HEK293 (cell line): Measurements from ENCODE around the gene MYCN.

Experiments
- CTCF ChIA-PET: fragments of 350-600 bp; formaldehyde crosslinking; extraction: SDS; loops from one replicate; lab custom pipeline; 2021; ENCODE audit warnings: antibody characterized with exemption; lab: Yijun Ruan, JAX
- POLR2A ChIA-PET: fragments of 300-600 bp; formaldehyde crosslinking; extraction: SDS; loops from one replicate; lab custom pipeline; 2020; ENCODE audit warnings: antibody characterized with exemption, inconsistent platforms; lab: Yijun Ruan, JAX
- H3K27ac ChIP-seq: fragments of 200-500 bp; sonication (Bioruptor generic); 2 replicates; pipeline ENCODE4 v1.5.1; 2014; ENCODE audit warnings: low read depth, low read length, control low read depth, inconsistent platforms; ENCODE audit errors: extremely low read depth
- H3K36me3 ChIP-seq, 2 experiments: fragments of 200-500 bp in 1 of 2; sonication (Bioruptor generic) in 1 of 2; 1 replicate in 1 of 2; 2 replicates in 1 of 2; pipeline ENCODE4 v1.5.1; 2014 to 2017; ENCODE audit warnings: inconsistent platforms in 2 of 2, low read length in 2 of 2; ENCODE audit not compliant: control insufficient read depth in 2 of 2, insufficient read depth in 1 of 2
- H3K4me1 ChIP-seq: fragments of 200-500 bp; sonication (Bioruptor generic); 2 replicates; pipeline ENCODE4 v1.5.1; 2014; ENCODE audit warnings: mild to moderate bottlenecking, low read length, inconsistent platforms; ENCODE audit not compliant: control insufficient read depth, insufficient read depth
- H3K4me3 ChIP-seq: 2 replicates; pipeline ENCODE4 v1.5.1; 2011; ENCODE audit warnings: low read depth, mild to moderate bottlenecking, control low read depth, low read length, moderate library complexity
- H3K9me3 ChIP-seq: fragments of 200-500 bp; sonication (Bioruptor generic); 2 replicates; pipeline ENCODE4 v1.5.1; 2014; ENCODE audit warnings: low read depth, low read length, inconsistent platforms; ENCODE audit not compliant: control insufficient read depth, insufficient read depth
- GFI1B ChIP-seq: fragments of 450-650 bp; formaldehyde crosslinking; IDR thresholded peaks from 2 replicates; pipeline ENCODE4 v1.5.1; 2016; ENCODE audit warnings: missing biosample characterization, missing genetic modification characterization
- GLI4 ChIP-seq: fragments of 450-650 bp; formaldehyde crosslinking; IDR thresholded peaks from 2 replicates; pipeline ENCODE4 v1.5.1; 2016; ENCODE audit warnings: missing biosample characterization, missing genetic modification characterization
- GLIS2 ChIP-seq: fragments of 450-650 bp; formaldehyde crosslinking; IDR thresholded peaks from 2 replicates; pipeline ENCODE4 v1.5.1; 2016; ENCODE audit warnings: missing biosample characterization, missing genetic modification characterization
- HOXA7 ChIP-seq: sonication (generic); formaldehyde crosslinking; IDR thresholded peaks from 2 replicates; pipeline ENCODE4 v1.8.1; 2022; ENCODE audit warnings: missing genetic modification reagents, borderline replicate concordance
- HOXC10 ChIP-seq: sonication (generic); formaldehyde crosslinking; IDR thresholded peaks from 2 replicates; pipeline ENCODE4 v1.8.1; 2023; ENCODE audit warnings: mild to moderate bottlenecking, missing genetic modification reagents
- IKZF3 ChIP-seq: fragments of 450-650 bp; IDR thresholded peaks from 2 replicates; pipeline ENCODE4 v1.5.0; 2018; ENCODE audit warnings: missing biosample characterization, mild to moderate bottlenecking, missing genetic modification characterization, moderate library complexity
- ZBTB17 ChIP-seq: fragments of 450-650 bp; formaldehyde crosslinking; IDR thresholded peaks from 2 replicates; pipeline ENCODE4 v1.5.1; 2016; ENCODE audit warnings: missing biosample characterization, missing genetic modification characterization
- ZBTB21 ChIP-seq: fragments of 450-650 bp; formaldehyde crosslinking; IDR thresholded peaks from 2 replicates; pipeline ENCODE4 v1.5.1; 2017; ENCODE audit warnings: missing biosample characterization, missing genetic modification characterization
- ZBTB48 ChIP-seq: fragments of 450-650 bp; formaldehyde crosslinking; IDR thresholded peaks from 2 replicates; pipeline ENCODE4 v1.5.1; 2016; ENCODE audit warnings: missing biosample characterization, missing genetic modification characterization
- ZEB2 ChIP-seq: fragments of 450-650 bp; formaldehyde crosslinking; IDR thresholded peaks from 2 replicates; pipeline ENCODE4 v1.5.1; 2016; ENCODE audit warnings: missing biosample characterization, missing genetic modification characterization
- ZNF184 ChIP-seq: fragments of 450-650 bp; IDR thresholded peaks from 2 replicates; pipeline ENCODE4 v1.5.1; 2018; ENCODE audit warnings: missing biosample characterization, mild to moderate bottlenecking, missing genetic modification characterization
- ZNF202 ChIP-seq: fragments of 450-650 bp; formaldehyde crosslinking; IDR thresholded peaks from 2 replicates; pipeline ENCODE4 v1.5.1; 2016; ENCODE audit warnings: missing biosample characterization, missing genetic modification characterization, borderline replicate concordance
- ZNF324 ChIP-seq: fragments of 450-650 bp; formaldehyde crosslinking; IDR thresholded peaks from 2 replicates; pipeline ENCODE4 v1.5.1; 2016; ENCODE audit warnings: missing biosample characterization, missing genetic modification characterization
- ZNF473 ChIP-seq: fragments of 450-650 bp; formaldehyde crosslinking; IDR thresholded peaks from 2 replicates; pipeline ENCODE4 v1.5.1; 2017; ENCODE audit warnings: missing biosample characterization, missing genetic modification characterization
- ZNF510 ChIP-seq: fragments of 450-650 bp; formaldehyde crosslinking; IDR thresholded peaks from 2 replicates; pipeline ENCODE4 v1.5.1; 2018; ENCODE audit warnings: mild to moderate bottlenecking, missing genetic modification characterization, missing biosample characterization; ENCODE audit not compliant: insufficient replicate concordance
- ZNF530 ChIP-seq: fragments of 450-650 bp; formaldehyde crosslinking; IDR thresholded peaks from 2 replicates; pipeline ENCODE4 v1.5.1; 2016; ENCODE audit warnings: low read depth, missing biosample characterization, missing genetic modification characterization
- ZNF596 ChIP-seq: fragments of 450-650 bp; IDR thresholded peaks from 2 replicates; pipeline ENCODE4 v1.5.0; 2018; ENCODE audit warnings: missing biosample characterization, mild to moderate bottlenecking, missing genetic modification characterization, moderate library complexity
- ZNF623 ChIP-seq: fragments of 450-650 bp; formaldehyde crosslinking; IDR thresholded peaks from 2 replicates; pipeline ENCODE4 v1.5.1; 2016; ENCODE audit warnings: missing biosample characterization, missing genetic modification characterization
- ZNF670 ChIP-seq: fragments of 450-650 bp; formaldehyde crosslinking; IDR thresholded peaks from 2 replicates; pipeline ENCODE4 v1.5.1; 2016; ENCODE audit warnings: missing biosample characterization, missing genetic modification characterization, low read depth
- ZNF792 ChIP-seq: fragments of 450-650 bp; formaldehyde crosslinking; IDR thresholded peaks from 2 replicates; pipeline ENCODE4 v1.5.1; 2016; ENCODE audit warnings: missing biosample characterization, missing genetic modification characterization
- ZSCAN30 ChIP-seq: fragments of 450-650 bp; IDR thresholded peaks from 2 replicates; pipeline ENCODE4 v1.5.1; 2018; ENCODE audit warnings: missing biosample characterization, mild to moderate bottlenecking, missing genetic modification characterization, moderate library complexity
- TF ChIP-seq, protein P1 (sequence below): fragments of 450-650 bp; formaldehyde crosslinking; IDR thresholded peaks from 2 replicates; pipeline ENCODE4 v1.5.1; 2016; ENCODE audit warnings: missing biosample characterization, missing genetic modification characterization, low read depth
- TF ChIP-seq, protein P2 (sequence below): fragments of 450-650 bp; formaldehyde crosslinking; IDR thresholded peaks from 2 replicates; pipeline ENCODE4 v1.5.1; 2017; ENCODE audit warnings: missing biosample characterization, missing genetic modification characterization
- TF ChIP-seq, protein P3 (sequence below): sonication (generic); formaldehyde crosslinking; IDR thresholded peaks from 2 replicates; pipeline ENCODE4 v1.8.1; 2022; ENCODE audit warnings: mild to moderate bottlenecking, moderate library complexity, missing genetic modification reagents
- TF ChIP-seq, protein P4 (sequence below): fragments of 450-650 bp; formaldehyde crosslinking; IDR thresholded peaks from 2 replicates; pipeline ENCODE4 v1.5.1; 2016; ENCODE audit warnings: missing biosample characterization, missing genetic modification characterization
- TF ChIP-seq, protein P5 (sequence below): fragments of 450-650 bp; formaldehyde crosslinking; IDR thresholded peaks from 2 replicates; pipeline ENCODE4 v1.5.1; 2017; ENCODE audit warnings: missing biosample characterization, missing genetic modification characterization

The MYCN gene

DNA sequence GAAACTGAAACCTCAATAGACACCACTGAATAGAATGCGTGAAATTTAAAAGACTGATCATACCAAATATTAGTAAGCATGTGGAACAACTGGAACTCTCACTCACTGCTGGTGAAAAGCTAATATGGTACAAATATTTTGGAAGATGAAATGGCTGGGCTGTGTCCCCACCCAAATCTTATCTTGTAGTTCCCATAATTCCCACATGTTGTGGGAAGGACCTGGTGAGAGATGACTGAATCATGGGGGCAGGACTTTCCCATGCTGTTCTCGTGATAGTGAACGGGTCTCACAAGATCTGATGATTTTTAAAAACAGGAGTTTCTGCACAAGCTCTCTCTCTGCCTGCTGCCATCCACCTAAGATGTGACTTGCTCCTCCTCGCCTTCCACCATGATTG, 32.0 kb upstream of the MYCN start:
- Histone ChIP-seq H3K4me3 (no peak overlapping the region), H3K27ac (no peak overlapping the region)
- TF ChIP-seq HOXA7 (CRISPR knock-in tag) (no peak), ZNF530 (no peak), ZNF510 (no peak), ZNF670 (tag by site-specific recombination) (no peak)
- TF ChIP-seq, protein P1, sequence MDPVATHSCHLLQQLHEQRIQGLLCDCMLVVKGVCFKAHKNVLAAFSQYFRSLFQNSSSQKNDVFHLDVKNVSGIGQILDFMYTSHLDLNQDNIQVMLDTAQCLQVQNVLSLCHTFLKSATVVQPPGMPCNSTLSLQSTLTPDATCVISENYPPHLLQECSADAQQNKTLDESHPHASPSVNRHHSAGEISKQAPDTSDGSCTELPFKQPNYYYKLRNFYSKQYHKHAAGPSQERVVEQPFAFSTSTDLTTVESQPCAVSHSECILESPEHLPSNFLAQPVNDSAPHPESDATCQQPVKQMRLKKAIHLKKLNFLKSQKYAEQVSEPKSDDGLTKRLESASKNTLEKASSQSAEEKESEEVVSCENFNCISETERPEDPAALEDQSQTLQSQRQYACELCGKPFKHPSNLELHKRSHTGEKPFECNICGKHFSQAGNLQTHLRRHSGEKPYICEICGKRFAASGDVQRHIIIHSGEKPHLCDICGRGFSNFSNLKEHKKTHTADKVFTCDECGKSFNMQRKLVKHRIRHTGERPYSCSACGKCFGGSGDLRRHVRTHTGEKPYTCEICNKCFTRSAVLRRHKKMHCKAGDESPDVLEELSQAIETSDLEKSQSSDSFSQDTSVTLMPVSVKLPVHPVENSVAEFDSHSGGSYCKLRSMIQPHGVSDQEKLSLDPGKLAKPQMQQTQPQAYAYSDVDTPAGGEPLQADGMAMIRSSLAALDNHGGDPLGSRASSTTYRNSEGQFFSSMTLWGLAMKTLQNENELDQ (tag by site-specific recombination): no peak
- TF ChIP-seq, protein P2, sequence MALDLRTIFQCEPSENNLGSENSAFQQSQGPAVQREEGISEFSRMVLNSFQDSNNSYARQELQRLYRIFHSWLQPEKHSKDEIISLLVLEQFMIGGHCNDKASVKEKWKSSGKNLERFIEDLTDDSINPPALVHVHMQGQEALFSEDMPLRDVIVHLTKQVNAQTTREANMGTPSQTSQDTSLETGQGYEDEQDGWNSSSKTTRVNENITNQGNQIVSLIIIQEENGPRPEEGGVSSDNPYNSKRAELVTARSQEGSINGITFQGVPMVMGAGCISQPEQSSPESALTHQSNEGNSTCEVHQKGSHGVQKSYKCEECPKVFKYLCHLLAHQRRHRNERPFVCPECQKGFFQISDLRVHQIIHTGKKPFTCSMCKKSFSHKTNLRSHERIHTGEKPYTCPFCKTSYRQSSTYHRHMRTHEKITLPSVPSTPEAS (tag by site-specific recombination): no peak
- TF ChIP-seq, protein P3, sequence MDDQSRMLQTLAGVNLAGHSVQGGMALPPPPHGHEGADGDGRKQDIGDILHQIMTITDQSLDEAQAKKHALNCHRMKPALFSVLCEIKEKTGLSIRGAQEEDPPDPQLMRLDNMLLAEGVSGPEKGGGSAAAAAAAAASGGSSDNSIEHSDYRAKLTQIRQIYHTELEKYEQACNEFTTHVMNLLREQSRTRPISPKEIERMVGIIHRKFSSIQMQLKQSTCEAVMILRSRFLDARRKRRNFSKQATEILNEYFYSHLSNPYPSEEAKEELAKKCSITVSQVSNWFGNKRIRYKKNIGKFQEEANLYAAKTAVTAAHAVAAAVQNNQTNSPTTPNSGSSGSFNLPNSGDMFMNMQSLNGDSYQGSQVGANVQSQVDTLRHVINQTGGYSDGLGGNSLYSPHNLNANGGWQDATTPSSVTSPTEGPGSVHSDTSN (CRISPR knock-in tag): no peak
- TF ChIP-seq, all 188 proteins: peak for 0
- Histone ChIP-seq H3K36me3 (no peaks in the 10 kb centered on the region), H3K4me1 (peaks cover 9% of the 10 kb centered on the region), H3K9me3 (no peaks in the 10 kb centered on the region)
- ChIA-PET POLR2A (no interaction called here), CTCF (no interaction called here)

DNA sequence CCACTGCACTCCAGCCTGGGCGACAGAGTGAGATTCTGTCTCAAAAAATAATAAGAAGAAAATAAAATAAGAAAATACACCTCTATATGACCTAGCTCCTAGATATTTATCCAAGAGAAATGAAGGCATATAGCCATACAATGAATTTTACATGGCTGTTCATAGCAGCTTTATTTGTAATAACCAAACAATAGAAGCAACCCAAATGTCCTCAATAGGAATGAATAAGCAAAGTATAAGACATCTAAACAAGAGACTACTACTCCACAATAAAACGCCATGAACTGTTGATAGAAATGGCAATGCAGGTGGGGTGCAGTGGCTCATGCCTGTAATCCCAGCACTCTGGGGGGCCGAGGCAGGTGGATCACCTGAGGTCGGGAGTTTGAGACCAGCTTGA, 31.2 kb upstream of the MYCN start:
- H3K4me1 ChIP-seq: peaks cover 9% of the 10 kb centered on the region
- CTCF ChIA-PET: no interaction called here
- TF ChIP-seq ZBTB48 (tag by site-specific recombination): no peak
- TF ChIP-seq, protein P4, sequence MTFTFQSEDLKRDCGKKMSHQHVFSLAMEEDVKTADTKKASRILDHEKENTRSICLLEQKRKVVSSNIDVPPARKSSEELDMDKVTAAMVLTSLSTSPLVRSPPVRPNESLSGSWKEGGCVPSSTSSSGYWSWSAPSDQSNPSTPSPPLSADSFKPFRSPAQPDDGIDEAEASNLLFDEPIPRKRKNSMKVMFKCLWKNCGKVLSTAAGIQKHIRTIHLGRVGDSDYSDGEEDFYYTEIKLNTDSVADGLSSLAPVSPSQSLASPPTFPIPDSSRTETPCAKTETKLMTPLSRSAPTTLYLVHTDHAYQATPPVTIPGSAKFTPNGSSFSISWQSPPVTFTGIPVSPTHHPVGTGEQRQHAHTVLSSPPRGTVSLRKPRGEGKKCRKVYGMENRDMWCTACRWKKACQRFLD (tag by site-specific recombination): no peak
- no peak for TF ChIP-seq IKZF3 (tag by site-specific recombination)
- no peak for TF ChIP-seq ZNF623
- TF ChIP-seq GLIS2 (tag by site-specific recombination): no peak
- TF ChIP-seq, all 188 proteins: peak for 0
- no peaks in the 10 kb centered on the region for H3K9me3 ChIP-seq
- no peak overlapping the region for H3K27ac ChIP-seq
- no peaks in the 10 kb centered on the region for H3K36me3 ChIP-seq
- POLR2A ChIA-PET: no interaction called here
- H3K4me3 ChIP-seq: no peak overlapping the region

DNA sequence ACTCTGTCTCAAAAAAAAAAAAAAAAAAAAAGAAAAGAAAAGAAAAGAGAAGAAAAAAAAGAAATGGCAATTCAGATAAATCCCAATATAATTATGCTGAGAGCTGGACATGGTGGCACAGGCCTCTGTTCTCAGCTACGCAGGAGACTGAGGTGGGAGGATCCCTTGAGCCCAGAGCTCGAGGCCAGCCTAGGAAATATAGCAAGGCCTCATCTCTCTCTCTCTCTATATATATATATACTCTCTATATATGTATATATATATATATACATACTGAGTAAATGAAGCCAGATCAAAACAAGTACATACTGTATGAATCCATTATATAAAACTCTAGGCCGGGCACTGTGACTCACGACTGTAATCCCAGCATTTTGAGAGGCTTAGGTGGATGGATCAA, 30.6 kb upstream of the MYCN start:
- Histone ChIP-seq H3K4me1 (peaks cover 9% of the 10 kb centered on the region), H3K9me3 (no peaks in the 10 kb centered on the region), H3K4me3 (no peak overlapping the region), H3K36me3 (no peaks in the 10 kb centered on the region), H3K27ac (no peak overlapping the region)
- ChIA-PET CTCF (interaction anchor here (0.6 kb wide), 1 partner anchor 214 kb away, joined by 3 read pairs; no protein-coding TSS in a partner anchor), POLR2A (no interaction called here)
- TF ChIP-seq ZNF202: no peak
- no peak for TF ChIP-seq ZNF596
- TF ChIP-seq, protein P5, sequence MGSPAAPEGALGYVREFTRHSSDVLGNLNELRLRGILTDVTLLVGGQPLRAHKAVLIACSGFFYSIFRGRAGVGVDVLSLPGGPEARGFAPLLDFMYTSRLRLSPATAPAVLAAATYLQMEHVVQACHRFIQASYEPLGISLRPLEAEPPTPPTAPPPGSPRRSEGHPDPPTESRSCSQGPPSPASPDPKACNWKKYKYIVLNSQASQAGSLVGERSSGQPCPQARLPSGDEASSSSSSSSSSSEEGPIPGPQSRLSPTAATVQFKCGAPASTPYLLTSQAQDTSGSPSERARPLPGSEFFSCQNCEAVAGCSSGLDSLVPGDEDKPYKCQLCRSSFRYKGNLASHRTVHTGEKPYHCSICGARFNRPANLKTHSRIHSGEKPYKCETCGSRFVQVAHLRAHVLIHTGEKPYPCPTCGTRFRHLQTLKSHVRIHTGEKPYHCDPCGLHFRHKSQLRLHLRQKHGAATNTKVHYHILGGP (tag by site-specific recombination): no peak
- no peak for TF ChIP-seq GLI4
- no peak for TF ChIP-seq ZNF324
- no peak for TF ChIP-seq ZNF473 (tag by site-specific recombination)
- TF ChIP-seq ZEB2 (tag by site-specific recombination): no peak
- TF ChIP-seq ZSCAN30 (tag by site-specific recombination): no peak
- TF ChIP-seq GFI1B: no peak
- TF ChIP-seq ZBTB17 (tag by site-specific recombination): no peak
- no peak for TF ChIP-seq ZBTB21 (tag by site-specific recombination)
- TF ChIP-seq ZNF792 (tag by site-specific recombination): no peak
- TF ChIP-seq ZNF184: no peak
- no peak for TF ChIP-seq HOXC10 (CRISPR knock-in tag)
